GM23338 (cell line): ENCODE data around the gene CACNA1C.

Experiments
- CREB1 ChIP-seq: fragments of 250-450 bp; sonication (Bioruptor Pico); IDR thresholded peaks from 2 replicates; pipeline ENCODE4 v1.5.0; 2020; ENCODE audit warnings: low read depth, mild to moderate bottlenecking, moderate library complexity
- CTCF ChIP-seq, 2 experiments: fragments of 200-600 bp in 1 of 2; sonication (generic) in 1 of 2; conservative IDR thresholded peaks; 2 replicates each; pipeline versions ENCODE4 v1.5.1 to v1.6.1; 2016 to 2017; ENCODE audit warnings: antibody characterized with exemption in 2 of 2, low read depth in 2 of 2, mild to moderate bottlenecking in 2 of 2, moderate library complexity in 1 of 2
- EZH2 ChIP-seq: fragments of 200-600 bp; sonication (generic); IDR thresholded peaks from one replicate; pipeline ENCODE4 v1.8.0; 2017; ENCODE audit warnings: antibody characterized with exemption, mild to moderate bottlenecking, low read depth; ENCODE audit not compliant: unreplicated experiment
- EZH2phosphoT487 ChIP-seq: fragments of 200-600 bp; sonication (generic); IDR thresholded peaks from one replicate; pipeline ENCODE4 v1.8.1; 2018; ENCODE audit warnings: antibody characterized with exemption; ENCODE audit not compliant: unreplicated experiment
- POLR2AphosphoS5 ChIP-seq: IDR thresholded peaks from 2 replicates; pipeline ENCODE4 v1.6.1; 2016; ENCODE audit warnings: antibody characterized with exemption, low read depth
- REST ChIP-seq: IDR thresholded peaks from one replicate; pipeline ENCODE4 v1.6.1; 2018; ENCODE audit warnings: antibody characterized with exemption; ENCODE audit not compliant: unreplicated experiment

- TF ChIP-seq CTCF (conservative IDR thresholded peaks at IDR 0.05; ENCODE audit: low read depth in 2 of 2) (no peak), REST (no peak), EZH2phosphoT487 (no peak), EZH2 (no peak), POLR2AphosphoS5 (no peak), CREB1 (CRISPR knock-in tag) (no peak)
Measured at GRCh38 chr12:2348482-2348852, 295.7 kb downstream of the CACNA1C start.
